Stimulated activated CD8-positive, alpha-beta memory T cell treated with anti-CD3 and anti-CD28 coated beads, Interleukin-7, amount 100 ng/mL, for 4 hours (primary cell): ENCODE measurements around the gene RNF167.
"Not testable (repeated sequence)": the region's sequence is repeated elsewhere in the genome, so short reads cannot be mapped to it uniquely, and the experiment has no call there.

ENCODE experiments used
- DNase-seq, 2 donors: peaks; one replicate each; pipeline ENCODE4 v3.0.0-alpha.2; 2020; ENCODE audit warnings: low read depth in 2 of 2

RNF167 gene

DNA sequence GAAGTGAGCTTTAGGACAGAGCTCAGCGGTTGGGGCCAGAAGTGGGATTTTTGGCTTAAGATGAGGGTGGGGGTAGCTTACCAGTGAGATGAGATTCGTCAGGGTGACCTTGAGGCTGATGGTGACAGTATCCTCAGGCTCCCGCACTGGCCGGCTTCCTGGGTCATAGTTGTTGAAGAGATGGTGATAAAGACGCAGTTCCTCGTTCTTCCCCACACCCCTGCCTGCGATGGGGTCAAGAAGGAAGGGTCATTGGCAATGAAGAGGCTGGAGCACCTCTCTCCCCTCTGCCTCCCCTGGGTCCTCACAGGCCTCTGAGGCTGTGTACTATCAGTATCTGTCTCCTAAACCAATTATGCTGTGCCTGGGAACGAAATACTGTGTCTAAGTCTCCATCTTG is 37.5 kb upstream of the RNF167 start:
- no peak for DNase-seq

DNA sequence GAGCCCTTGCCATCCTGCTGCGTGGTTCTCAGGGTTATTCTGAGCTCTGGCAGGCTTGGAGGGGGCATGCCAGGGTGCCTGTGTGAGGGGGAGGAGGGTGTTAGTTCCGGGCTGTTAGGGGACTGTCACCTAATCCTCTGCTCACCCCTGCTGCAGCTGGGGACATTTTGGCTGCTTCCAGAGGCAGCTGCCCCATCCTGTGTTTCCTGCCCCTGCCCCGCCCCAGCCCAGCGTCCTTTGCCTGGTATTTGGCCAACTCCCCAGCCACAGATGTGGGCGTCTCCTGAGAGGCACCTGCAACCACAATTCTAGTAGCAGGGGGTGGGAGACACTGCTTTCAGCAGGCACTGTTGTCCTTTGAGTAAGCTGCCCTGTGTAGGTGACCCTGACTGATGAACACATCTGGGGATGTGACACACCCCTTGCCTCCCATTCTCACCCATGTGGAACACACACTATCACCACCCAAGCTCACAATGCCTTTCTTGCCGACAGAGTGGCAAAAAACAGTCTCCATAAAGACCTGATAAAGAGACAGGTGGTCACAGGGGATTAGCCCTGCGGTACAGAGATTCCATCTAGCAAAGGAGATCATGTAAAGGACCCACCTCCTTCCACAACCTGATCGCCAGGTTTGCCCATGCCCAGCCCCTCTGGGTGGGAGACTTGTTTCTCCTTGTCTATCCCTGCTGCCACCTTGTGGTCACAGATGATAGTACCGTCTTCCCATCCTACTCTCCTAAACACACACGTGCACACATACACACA is 36.8 kb upstream of the RNF167 start, which contains the start of gene CHRNE:
TSS of gene CHRNE (minus strand) at position 48 of the 768 bp plus-strand sequence. CDS start at position 13, 35 bp downstream.
- peak; percentile 52 to 67 for DNase-seq

- not testable (repeated sequence) for DNase-seq
These were observed 33.4 kb upstream of the RNF167 start for GRCh38 chr17:4906642-4907041.

DNA sequence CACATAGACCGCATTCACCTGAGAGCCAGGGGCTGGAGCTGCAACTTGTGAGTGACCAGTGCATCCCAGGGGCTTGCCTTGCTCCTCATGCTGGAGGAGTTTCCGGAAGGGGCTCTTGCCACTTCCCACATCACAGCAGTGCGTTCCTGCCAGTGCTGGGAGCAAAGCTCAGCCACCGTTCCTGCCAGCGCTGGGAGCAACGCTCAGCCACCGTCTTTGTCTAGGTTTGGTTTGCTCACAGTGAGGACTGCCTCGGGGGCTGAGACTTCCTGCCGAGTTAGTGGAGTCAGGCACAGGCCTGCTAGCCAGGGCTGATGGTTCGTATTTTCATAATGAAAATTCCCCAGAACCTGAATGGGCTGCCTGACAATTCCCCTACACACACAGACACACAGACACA is 31.8 kb upstream of the RNF167 start:
- no peak for DNase-seq

- DNase-seq: peak; percentile 51 to 56
These were observed 31.2 kb upstream of the RNF167 start for GRCh38 chr17:4908711-4909496.

DNA sequence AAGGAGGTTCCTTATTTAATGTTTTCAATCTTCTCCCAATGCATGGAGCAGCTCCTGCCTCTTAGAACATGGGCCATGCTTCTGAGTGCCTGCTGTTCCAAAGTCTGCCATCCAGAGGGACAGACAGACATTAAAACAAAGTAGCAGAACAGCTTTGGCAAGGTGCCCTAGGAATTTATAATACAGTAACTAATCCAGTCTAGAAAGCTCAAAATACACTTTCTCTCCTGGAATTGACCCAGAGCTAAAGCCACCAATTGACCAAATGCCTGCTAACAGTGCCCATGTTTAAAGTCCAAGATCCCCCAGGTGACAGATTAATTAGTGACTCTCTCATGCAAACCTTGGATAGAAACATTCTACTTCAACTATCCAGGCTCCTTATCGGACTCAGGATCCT is 26.1 kb upstream of the RNF167 start:
- no peak for DNase-seq

DNA sequence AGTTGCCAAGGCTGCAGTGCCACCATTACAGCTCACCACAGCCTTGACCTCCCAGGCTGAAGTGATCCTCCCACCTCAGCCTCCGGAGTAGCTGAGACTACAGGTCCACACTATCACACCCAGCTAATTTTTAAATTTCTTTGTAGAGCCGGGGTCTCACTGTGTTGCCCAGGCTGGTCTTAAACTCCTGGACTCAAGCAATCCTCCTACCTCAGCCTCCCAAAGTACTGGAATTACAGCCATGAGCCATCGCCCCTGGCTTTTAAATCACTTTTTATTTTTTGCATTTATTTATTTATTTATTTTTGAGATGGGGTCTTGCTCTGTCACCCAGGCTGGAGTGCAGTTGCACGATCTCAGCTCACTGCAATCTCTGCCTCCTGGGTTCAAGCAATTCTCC is 25.5 kb upstream of the RNF167 start:
- DNase-seq: not testable (repeated sequence)

DNA sequence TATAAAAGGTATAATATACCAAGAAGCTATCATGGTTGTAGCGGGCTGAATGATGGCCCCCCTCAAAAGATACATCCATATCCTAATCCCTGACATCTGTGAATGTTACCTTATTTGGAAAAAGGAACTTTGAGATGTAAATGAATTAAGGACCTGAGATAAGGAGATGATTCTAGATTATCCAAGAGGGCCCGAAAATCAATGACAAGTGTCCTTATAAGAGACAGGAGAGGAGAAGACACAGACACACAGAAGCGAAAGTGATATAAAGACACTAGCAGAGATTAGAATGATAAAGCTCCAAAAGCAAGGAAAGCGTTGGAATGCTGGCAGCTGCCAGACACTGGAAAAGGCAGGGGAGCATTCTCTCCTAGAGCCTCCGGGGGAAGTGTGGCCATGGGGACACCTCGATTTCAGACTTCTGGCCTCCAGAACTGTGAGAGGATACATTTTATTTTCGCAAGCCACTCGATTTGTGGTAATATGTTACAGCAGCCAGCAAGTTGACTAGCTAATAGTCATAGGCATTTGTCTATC is 20.5 kb upstream of the RNF167 start:
- no peak for DNase-seq

GRCh38 chr17:4920351-4921048 is 19.6 kb upstream of the RNF167 start:
- DNase-seq: no peak

DNA sequence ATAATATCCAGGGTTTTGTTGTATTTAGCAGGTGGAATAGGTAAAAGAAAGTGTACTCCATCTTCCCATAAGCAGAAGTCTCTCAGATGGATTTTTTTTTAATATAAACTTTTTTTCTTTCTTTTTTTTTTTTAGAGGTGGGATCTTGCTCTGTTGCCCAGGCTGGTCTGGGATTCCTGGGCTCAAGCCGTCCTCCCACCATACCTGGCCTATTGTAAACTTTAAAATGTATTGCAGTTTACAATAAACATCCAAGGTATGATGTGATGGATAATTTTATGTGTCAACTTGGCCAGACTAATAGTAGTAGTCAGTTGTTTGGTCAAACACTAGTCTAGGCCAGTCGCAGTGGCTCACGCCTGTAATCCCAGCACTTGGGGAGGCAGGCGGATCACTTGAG is 18.7 kb upstream of the RNF167 start:
- DNase-seq: no peak

- not testable (repeated sequence) for DNase-seq
These were observed 13.3 kb upstream of the RNF167 start for GRCh38 chr17:4926577-4927335.

DNA sequence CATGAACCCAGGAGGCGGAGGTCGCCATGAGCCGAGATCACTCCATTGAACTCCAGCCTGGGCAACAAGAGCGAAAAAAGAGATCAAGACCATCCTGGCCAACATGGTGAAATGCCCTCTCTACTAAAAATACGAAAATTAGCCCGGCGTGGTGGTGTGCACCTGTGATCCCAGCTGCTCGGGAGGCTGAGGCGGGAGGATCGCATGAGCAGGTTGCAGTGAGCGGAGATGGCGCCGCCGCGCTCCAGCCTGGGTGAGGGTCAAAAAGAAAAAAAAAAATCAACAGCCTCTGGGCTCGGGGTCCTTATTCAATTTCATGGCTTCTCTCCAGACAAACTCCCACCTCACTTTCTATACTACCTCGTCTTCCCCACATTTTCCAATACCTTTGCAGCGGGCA is 11.2 kb upstream of the RNF167 start:
- no peak for DNase-seq

DNA sequence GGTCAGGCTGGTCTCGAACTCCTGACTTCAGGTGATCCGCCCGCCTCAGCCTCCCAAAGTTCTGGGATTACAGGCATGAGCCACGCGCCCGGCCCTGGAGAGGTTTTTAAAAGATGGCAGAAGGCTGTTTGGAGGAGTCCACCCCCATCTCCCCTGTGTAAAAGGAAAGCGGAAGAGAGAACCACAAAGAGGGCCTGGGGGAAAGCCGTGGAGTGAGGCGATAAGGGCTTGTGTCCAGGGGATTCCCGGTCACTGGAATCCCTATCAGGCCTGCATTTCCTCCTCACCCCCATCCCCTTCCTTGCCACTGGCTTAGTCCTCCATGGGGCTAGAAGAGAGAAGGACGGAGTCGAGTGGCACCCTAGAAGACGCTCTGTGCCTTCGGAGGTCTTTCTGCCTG is 8.1 kb upstream of the RNF167 start, which contains the start of gene GP1BA:
TSS of gene GP1BA (plus strand) at position 315 of the 400 bp plus-strand sequence. CDS start 328 bp downstream, outside the sequence.
- no peak for DNase-seq

GRCh38 chr17:4932756-4933155 is 7.3 kb upstream of the RNF167 start:
- DNase-seq: no peak

GRCh38 chr17:4933646-4934045 is 6.4 kb upstream of the RNF167 start:
- no peak for DNase-seq

DNA sequence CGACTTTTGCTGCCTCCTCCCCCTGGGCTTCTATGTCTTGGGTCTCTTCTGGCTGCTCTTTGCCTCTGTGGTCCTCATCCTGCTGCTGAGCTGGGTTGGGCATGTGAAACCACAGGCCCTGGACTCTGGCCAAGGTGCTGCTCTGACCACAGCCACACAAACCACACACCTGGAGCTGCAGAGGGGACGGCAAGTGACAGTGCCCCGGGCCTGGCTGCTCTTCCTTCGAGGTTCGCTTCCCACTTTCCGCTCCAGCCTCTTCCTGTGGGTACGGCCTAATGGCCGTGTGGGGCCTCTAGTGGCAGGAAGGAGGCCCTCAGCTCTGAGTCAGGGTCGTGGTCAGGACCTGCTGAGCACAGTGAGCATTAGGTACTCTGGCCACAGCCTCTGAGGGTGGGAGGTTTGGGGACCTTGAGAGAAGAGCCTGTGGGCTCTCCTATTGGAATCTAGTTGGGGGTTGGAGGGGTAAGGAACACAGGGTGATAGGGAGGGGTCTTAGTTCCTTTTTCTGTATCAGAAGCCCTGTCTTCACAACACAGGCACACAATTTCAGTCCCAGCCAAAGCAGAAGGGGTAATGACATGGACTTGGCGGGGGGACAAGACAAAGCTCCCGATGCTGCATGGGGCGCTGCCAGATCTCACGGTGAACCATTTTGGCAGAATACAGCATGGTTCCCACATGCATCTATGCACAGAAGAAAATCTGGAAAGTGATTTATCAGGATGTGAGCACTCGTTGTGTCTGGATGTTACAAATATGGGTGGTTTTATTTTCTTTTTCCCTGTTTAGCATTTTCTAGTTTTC is 5.7 kb upstream of the RNF167 start:
- DNase-seq: no peak

DNA sequence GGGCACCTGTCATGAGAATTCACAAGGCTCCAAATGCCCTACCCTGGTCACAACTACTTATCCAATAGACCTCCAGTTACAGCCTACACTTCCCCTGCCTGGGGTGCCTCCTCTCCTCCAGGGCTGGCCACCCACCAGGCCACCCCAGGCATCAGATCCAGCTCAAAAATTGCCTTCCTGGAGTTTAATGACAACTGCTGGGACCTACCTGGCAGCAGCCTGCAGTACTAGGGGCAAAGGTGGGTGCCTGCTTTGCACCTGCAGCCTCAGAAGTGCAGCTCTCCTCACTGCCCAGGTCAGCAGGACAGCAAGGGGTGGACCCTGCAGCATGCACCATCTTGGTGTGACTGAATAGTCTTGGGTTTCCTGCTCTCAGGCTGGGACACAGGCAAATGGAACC is 4.4 kb upstream of the RNF167 start:
- no peak for DNase-seq

- no peak for DNase-seq
These were observed 3.6 kb upstream of the RNF167 start for GRCh38 chr17:4936436-4936835.

DNA sequence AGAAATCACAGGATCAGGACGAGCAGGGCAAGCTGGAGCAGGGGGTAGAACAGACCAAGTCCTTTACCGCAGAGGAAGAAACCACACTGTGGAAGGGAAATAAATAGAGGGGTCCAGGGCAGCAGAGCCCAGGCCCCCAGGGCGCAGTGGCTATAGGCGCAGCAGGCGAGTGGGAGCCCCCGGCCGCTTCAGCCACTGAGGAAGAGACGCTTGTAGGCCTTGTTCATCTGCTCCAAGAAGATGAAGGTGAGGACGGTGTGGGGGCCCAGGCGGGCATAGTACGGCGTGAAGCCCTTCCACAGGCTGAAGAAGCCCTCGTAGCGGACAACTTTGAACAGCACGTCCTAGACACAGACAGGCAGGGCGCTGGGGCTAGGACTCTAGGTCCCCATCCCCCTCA is 2.5 kb upstream of the RNF167 start:
- no peak for DNase-seq

- no peak for DNase-seq
These were observed 2.0 kb upstream of the RNF167 start for GRCh38 chr17:4938069-4938491.
